Measurements from ENCODE around the gene ACOX2. TPM values are rescaled to one million over a fixed set of nuclear protein-coding genes. Genes with fewer than 3 reads are reported as not detected.

ACOX2 gene
- total RNA-seq, 2 experiments from 2014 or later = not detected

GRCh38 chr3:58566398-58567250 is 29.6 kb upstream of the ACOX2 start:
- H3K79me2 ChIP-seq (ENCODE audit: insufficient read depth, low read depth, low read length) = no peaks in the 10 kb centered on the region
- H3K9me3 ChIP-seq (ENCODE audit: low read length) = no peaks in the 10 kb centered on the region
- no TSS peak for BruUV-seq (replicated peaks)
- no peak overlapping the region for H3K4me2 ChIP-seq (ENCODE audit: low read length)
- no peaks in the 10 kb centered on the region for H4K20me1 ChIP-seq (ENCODE audit: insufficient read depth, low read length)
- peaks cover 15% of the 10 kb centered on the region for H3K4me1 ChIP-seq (ENCODE audit: insufficient read depth, low read length, poor library complexity, severe bottlenecking)
- no peak overlapping the region for H3K4me3 ChIP-seq (ENCODE audit: low read depth, low read length, poor library complexity, severe bottlenecking)
- CTCF ChIA-PET (ENCODE audit: unreplicated experiment) = interaction anchor here (1.1 kb wide), 1 partner anchor 30 kb away, joined by 3 read pairs; no protein-coding TSS in a partner anchor
- TF ChIP-seq CTCF (conservative IDR thresholded peaks at IDR 0.05; ENCODE audit: low read length) (no peak), EZH2phosphoT487 (IDR thresholded peaks at IDR 0.05; ENCODE audit: borderline replicate concordance, low read depth, low read length) (no peak)
- no peak for DNase-seq (ENCODE audit: low spot score)
- H3K36me3 ChIP-seq (ENCODE audit: insufficient read depth, low read length) = no peaks in the 10 kb centered on the region
- H3K27ac ChIP-seq (ENCODE audit: low read depth, low read length, poor library complexity, severe bottlenecking) = no peak overlapping the region
- H3K9me2 ChIP-seq (ENCODE audit: insufficient read depth, low read length) = no peaks in the 10 kb centered on the region
- no peak overlapping the region for H2AFZ ChIP-seq (ENCODE audit: low read length)
- intact Hi-C loops (cut with micrococcal nuclease; ENCODE audit: unreplicated experiment) = no loop called here
- POLR2A ChIA-PET = interaction anchor here (0.9 to 1.0 kb wide), 2 partner anchors 8 to 10 kb away, joined by 3 read pairs; no protein-coding TSS in a partner anchor

DNA sequence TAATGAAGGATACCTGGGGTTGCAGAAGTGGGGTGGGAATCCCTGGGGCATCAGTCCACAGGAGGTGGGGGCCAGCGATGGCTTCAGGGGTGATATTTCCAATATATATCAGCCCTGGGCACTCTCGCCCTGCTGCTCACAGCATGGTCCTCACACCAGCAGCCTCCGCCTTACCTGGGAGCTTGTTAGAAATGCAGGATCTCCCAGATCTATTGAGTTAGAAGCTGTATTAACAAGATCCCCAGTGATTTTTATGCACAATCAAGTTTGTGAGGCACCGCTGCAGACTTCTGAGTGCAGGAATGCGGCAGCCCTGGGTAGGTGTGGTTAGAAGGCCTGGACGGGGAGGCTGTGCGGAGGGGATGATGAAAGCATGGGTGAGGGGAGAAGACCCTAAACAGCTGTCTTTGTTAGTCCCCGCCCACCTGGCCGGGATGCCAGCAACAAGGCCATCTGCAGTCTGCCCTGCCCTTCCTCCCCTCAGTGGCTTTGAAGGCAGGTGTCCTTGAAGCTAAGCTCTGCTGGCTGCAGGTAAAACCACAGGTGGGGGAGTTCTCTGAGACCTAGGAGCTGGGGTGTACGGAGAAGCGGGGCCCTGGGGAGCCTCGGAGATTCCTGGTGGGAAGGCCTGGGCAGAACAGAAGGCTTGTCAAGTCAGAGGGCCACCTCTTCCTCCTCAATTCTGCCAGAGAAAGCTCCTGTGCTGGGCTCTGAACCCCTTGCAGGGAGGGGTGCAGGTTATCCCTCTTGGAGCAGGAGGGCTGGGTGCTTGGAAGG is 28.8 kb upstream of the ACOX2 start:
- no peak overlapping the region for H3K4me3 ChIP-seq (ENCODE audit: low read depth, low read length, poor library complexity, severe bottlenecking)
- ChIA-PET POLR2A (interaction anchor here (1.0 kb wide), 1 partner anchor 9 kb away, joined by 3 read pairs; no protein-coding TSS in a partner anchor), CTCF (ENCODE audit: unreplicated experiment) (no interaction called here)
- intact Hi-C loops (cut with micrococcal nuclease; ENCODE audit: unreplicated experiment) = no loop called here
- H2AFZ ChIP-seq (ENCODE audit: low read length) = no peak overlapping the region
- peak; percentile 31 for DNase-seq (ENCODE audit: low spot score)
- H4K20me1 ChIP-seq (ENCODE audit: insufficient read depth, low read length) = no peaks in the 10 kb centered on the region
- BruUV-seq (replicated peaks) = no TSS peak
- TF ChIP-seq CTCF (conservative IDR thresholded peaks at IDR 0.05; ENCODE audit: low read length) (no peak), EZH2phosphoT487 (IDR thresholded peaks at IDR 0.05; ENCODE audit: borderline replicate concordance, low read depth, low read length) (no peak)
- H3K4me1 ChIP-seq (ENCODE audit: insufficient read depth, low read length, poor library complexity, severe bottlenecking) = peaks cover 15% of the 10 kb centered on the region
- no peak overlapping the region for H3K4me2 ChIP-seq (ENCODE audit: low read length)
- no peaks in the 10 kb centered on the region for H3K36me3 ChIP-seq (ENCODE audit: insufficient read depth, low read length)
- H3K9me2 ChIP-seq (ENCODE audit: insufficient read depth, low read length) = no peaks in the 10 kb centered on the region
- no peaks in the 10 kb centered on the region for H3K9me3 ChIP-seq (ENCODE audit: low read length)
- H3K27ac ChIP-seq (ENCODE audit: low read depth, low read length, poor library complexity, severe bottlenecking) = no peak overlapping the region
- H3K79me2 ChIP-seq (ENCODE audit: insufficient read depth, low read depth, low read length) = no peaks in the 10 kb centered on the region
